ENCODE measurements around the gene TUBGCP6.

The TUBGCP6 gene

GRCh38 chr22:50244420-50245213 is at the start of gene TUBGCP6:
TUBGCP6 (minus strand) TSS chr22:50245023; CDS start chr22:50244459, 564 bp downstream.
- peak; percentile 89 to 94 for DNase-seq (ENCODE audit: low spot score in 2 of 2)
- Histone ChIP-seq H3K4me1 (peaks cover 3% of the 10 kb centered on the region; the same call in 1 of the 2 replicates), H3K27me3 (ENCODE audit: low read depth) (no peaks in the 10 kb centered on the region), H3K9me3 (no peaks in the 10 kb centered on the region), H3K4me3 (peak within 1 kb of the TSS; percentile 100), H3K36me3 (replicated peaks) (peaks cover 46% of the 10 kb centered on the region)
- in situ Hi-C loops (cut with MboI; ENCODE audit: low sequenced_read_pairs), result no loop called here

GRCh38 chr22:50294319-50294656 is 49.5 kb upstream of the TUBGCP6 start:
- Histone ChIP-seq H3K27me3 (ENCODE audit: low read depth) (no peaks in the 10 kb centered on the region), H3K36me3 (replicated peaks) (peaks cover 7% of the 10 kb centered on the region; the same call in 1 of the 2 replicates), H3K4me1 (peaks cover 7% of the 10 kb centered on the region), H3K9me3 (no peaks in the 10 kb centered on the region), H3K4me3 (no peak overlapping the region)
- no peak for DNase-seq (ENCODE audit: low spot score in 2 of 2)
- in situ Hi-C loops (cut with MboI; ENCODE audit: low sequenced_read_pairs), result no loop called here

GRCh38 chr22:50293441-50294318 is 48.9 kb upstream of the TUBGCP6 start:
- H3K9me3 ChIP-seq, result no peaks in the 10 kb centered on the region
- peaks cover 11% of the 10 kb centered on the region; the same call in 1 of the 2 replicates for H3K36me3 ChIP-seq (replicated peaks)
- DNase-seq (ENCODE audit: low spot score in 2 of 2), result peak in 1 of 2 experiments; percentile 71
- no peak overlapping the region for H3K4me3 ChIP-seq
- no peaks in the 10 kb centered on the region for H3K27me3 ChIP-seq (ENCODE audit: low read depth)
- H3K4me1 ChIP-seq, result peaks cover 7% of the 10 kb centered on the region
- in situ Hi-C loops (cut with MboI; ENCODE audit: low sequenced_read_pairs), result no loop called here

- Histone ChIP-seq H3K4me3 (no peak overlapping the region), H3K4me1 (peaks cover 7% of the 10 kb centered on the region)
These were observed 48.0 kb upstream of the TUBGCP6 start for GRCh38 chr22:50292643-50293440.

GRCh38 chr22:50289942-50290630 is 45.3 kb upstream of the TUBGCP6 start:
- Histone ChIP-seq H3K9me3 (no peaks in the 10 kb centered on the region), H3K4me3 (no peak overlapping the region), H3K4me1 (peaks cover 7% of the 10 kb centered on the region), H3K27me3 (ENCODE audit: low read depth) (no peaks in the 10 kb centered on the region), H3K36me3 (replicated peaks) (peaks cover 18% of the 10 kb centered on the region; the same call in 1 of the 2 replicates)
- in situ Hi-C loops (cut with MboI; ENCODE audit: low sequenced_read_pairs), result no loop called here
- no peak for DNase-seq (ENCODE audit: low spot score in 2 of 2)

More at GRCh38 chr22:50292643-50293440, 48.0 kb upstream of the TUBGCP6 start:
- Histone ChIP-seq H3K27me3 (ENCODE audit: low read depth) (no peaks in the 10 kb centered on the region), H3K9me3 (no peaks in the 10 kb centered on the region), H3K36me3 (replicated peaks) (peaks cover 13% of the 10 kb centered on the region; the same call in 1 of the 2 replicates)
- no peak for DNase-seq (ENCODE audit: low spot score in 2 of 2)
- in situ Hi-C loops (cut with MboI; ENCODE audit: low sequenced_read_pairs), result no loop called here

GRCh38 chr22:50289151-50289941 is 44.5 kb upstream of the TUBGCP6 start:
- peaks cover 7% of the 10 kb centered on the region for H3K4me1 ChIP-seq
- no peaks in the 10 kb centered on the region for H3K27me3 ChIP-seq (ENCODE audit: low read depth)
- H3K36me3 ChIP-seq (replicated peaks), result peaks cover 18% of the 10 kb centered on the region; the same call in 1 of the 2 replicates
- in situ Hi-C loops (cut with MboI; ENCODE audit: low sequenced_read_pairs), result no loop called here
- H3K4me3 ChIP-seq, result no peak overlapping the region
- no peaks in the 10 kb centered on the region for H3K9me3 ChIP-seq
- no peak for DNase-seq (ENCODE audit: low spot score in 2 of 2)

GRCh38 chr22:50287731-50288130 is 42.9 kb upstream of the TUBGCP6 start:
- Histone ChIP-seq H3K4me3 (no peak overlapping the region), H3K27me3 (ENCODE audit: low read depth) (no peaks in the 10 kb centered on the region), H3K9me3 (no peaks in the 10 kb centered on the region), H3K36me3 (replicated peaks) (peaks cover 21% of the 10 kb centered on the region), H3K4me1 (no peaks in the 10 kb centered on the region)
- DNase-seq (ENCODE audit: low spot score in 2 of 2), result no peak
- in situ Hi-C loops (cut with MboI; ENCODE audit: low sequenced_read_pairs), result no loop called here

GRCh38 chr22:50286701-50287318 is 42.0 kb upstream of the TUBGCP6 start:
- in situ Hi-C loops (cut with MboI; ENCODE audit: low sequenced_read_pairs), result no loop called here
- peaks cover 28% of the 10 kb centered on the region for H3K36me3 ChIP-seq (replicated peaks)
- no peaks in the 10 kb centered on the region for H3K9me3 ChIP-seq

GRCh38 chr22:50286275-50286674 is 41.5 kb upstream of the TUBGCP6 start:
- in situ Hi-C loops (cut with MboI; ENCODE audit: low sequenced_read_pairs), result no loop called here
- no peaks in the 10 kb centered on the region for H3K27me3 ChIP-seq (ENCODE audit: low read depth)
- peaks cover 31% of the 10 kb centered on the region for H3K36me3 ChIP-seq (replicated peaks)
- no peak overlapping the region for H3K4me3 ChIP-seq
- DNase-seq (ENCODE audit: low spot score in 2 of 2), result no peak
- no peaks in the 10 kb centered on the region for H3K9me3 ChIP-seq
- no peaks in the 10 kb centered on the region for H3K4me1 ChIP-seq

More at GRCh38 chr22:50286701-50287318, 42.0 kb upstream of the TUBGCP6 start:
- H3K4me1 ChIP-seq, result no peaks in the 10 kb centered on the region
- no peak for DNase-seq (ENCODE audit: low spot score in 2 of 2)
- H3K4me3 ChIP-seq, result no peak overlapping the region
- no peaks in the 10 kb centered on the region for H3K27me3 ChIP-seq (ENCODE audit: low read depth)

- H3K27me3 ChIP-seq (ENCODE audit: low read depth), result no peaks in the 10 kb centered on the region
- H3K4me3 ChIP-seq, result no peak overlapping the region
- in situ Hi-C loops (cut with MboI; ENCODE audit: low sequenced_read_pairs), result no loop called here
- H3K9me3 ChIP-seq, result no peaks in the 10 kb centered on the region
- no peaks in the 10 kb centered on the region for H3K4me1 ChIP-seq
- H3K36me3 ChIP-seq (replicated peaks), result peaks cover 37% of the 10 kb centered on the region
- DNase-seq (ENCODE audit: low spot score in 2 of 2), result no peak
These were observed 40.9 kb upstream of the TUBGCP6 start for GRCh38 chr22:50285568-50286229.

GRCh38 chr22:50284479-50284878 is 39.7 kb upstream of the TUBGCP6 start:
- H3K36me3 ChIP-seq (replicated peaks), result peaks cover 37% of the 10 kb centered on the region
- no peaks in the 10 kb centered on the region for H3K4me1 ChIP-seq
- no peak overlapping the region for H3K4me3 ChIP-seq
- in situ Hi-C loops (cut with MboI; ENCODE audit: low sequenced_read_pairs), result no loop called here
- no peaks in the 10 kb centered on the region for H3K9me3 ChIP-seq
- DNase-seq (ENCODE audit: low spot score in 2 of 2), result no peak
- no peaks in the 10 kb centered on the region for H3K27me3 ChIP-seq (ENCODE audit: low read depth)

- in situ Hi-C loops (cut with MboI; ENCODE audit: low sequenced_read_pairs), result no loop called here
- H3K27me3 ChIP-seq (ENCODE audit: low read depth), result no peaks in the 10 kb centered on the region
- no peak overlapping the region for H3K4me3 ChIP-seq
- H3K36me3 ChIP-seq (replicated peaks), result peaks cover 37% of the 10 kb centered on the region
- no peaks in the 10 kb centered on the region for H3K9me3 ChIP-seq
- H3K4me1 ChIP-seq, result no peaks in the 10 kb centered on the region
- DNase-seq (ENCODE audit: low spot score in 2 of 2), result no peak
These were observed 39.0 kb upstream of the TUBGCP6 start for GRCh38 chr22:50283821-50284220.
